GM19328 (cell line): ENCODE measurements around the gene NBEAL2.
A peak's percentile ranks its signal among the peaks of the same experiment; 100 is the strongest.
"Not testable (repeated sequence)": the region's sequence is repeated elsewhere in the genome, so short reads cannot be mapped to it uniquely, and the experiment has no call there.

Experiments
- ATAC-seq: cut with Tn5 transposase; IDR thresholded peaks from one replicate; pipeline ENCODE4 v1.9.1; 2021; ENCODE audit warnings: mild to moderate bottlenecking, moderate library complexity; ENCODE audit not compliant: unreplicated experiment

Gene NBEAL2

GRCh38 chr3:47009225-47010110 lies 30.0 kb downstream of the NBEAL2 start:
- ATAC-seq = peak; percentile 76

- ATAC-seq = no peak
These were observed 30.7 kb downstream of the NBEAL2 start for GRCh38 chr3:47010111-47010712.

DNA sequence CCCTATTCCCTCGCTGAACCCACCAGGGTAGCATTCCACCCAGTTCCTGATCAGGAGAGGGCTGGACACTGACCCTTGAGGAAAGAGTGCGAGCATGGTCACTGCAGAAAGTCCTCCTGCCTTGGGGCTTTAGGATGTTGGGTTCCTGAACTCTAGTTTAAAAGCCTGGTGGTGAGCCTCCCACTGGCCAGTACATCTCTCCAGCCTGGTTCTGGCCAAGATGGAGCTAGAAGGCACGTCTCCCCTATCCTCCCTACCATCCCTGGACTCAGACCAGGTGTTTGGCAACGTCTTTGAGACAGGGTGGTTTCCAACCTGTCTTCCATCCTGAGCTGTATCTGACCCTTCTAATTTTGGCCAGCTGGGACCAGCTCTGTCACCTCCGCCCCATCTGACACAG lies 31.4 kb downstream of the NBEAL2 start:
- no peak for ATAC-seq

DNA sequence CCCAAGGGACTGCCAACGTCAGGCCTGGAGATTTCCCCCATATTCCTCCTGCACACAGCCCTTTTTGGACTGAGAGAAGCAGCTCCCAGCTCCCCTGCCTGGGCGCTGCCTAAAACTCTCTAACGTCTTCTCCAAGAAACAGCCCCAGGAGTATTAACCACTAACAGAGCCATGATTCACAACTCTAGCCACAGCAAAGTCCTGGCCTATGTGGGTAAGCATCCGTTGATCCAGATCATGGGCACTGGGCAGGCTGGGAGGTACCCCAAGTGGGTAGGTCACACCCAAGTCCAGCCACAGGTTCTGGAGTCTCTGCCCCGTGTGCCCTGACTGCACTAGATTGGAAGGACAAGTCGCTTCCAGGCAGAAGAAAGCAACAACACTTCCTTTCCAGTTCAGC lies 31.9 kb downstream of the NBEAL2 start:
- ATAC-seq = no peak

DNA sequence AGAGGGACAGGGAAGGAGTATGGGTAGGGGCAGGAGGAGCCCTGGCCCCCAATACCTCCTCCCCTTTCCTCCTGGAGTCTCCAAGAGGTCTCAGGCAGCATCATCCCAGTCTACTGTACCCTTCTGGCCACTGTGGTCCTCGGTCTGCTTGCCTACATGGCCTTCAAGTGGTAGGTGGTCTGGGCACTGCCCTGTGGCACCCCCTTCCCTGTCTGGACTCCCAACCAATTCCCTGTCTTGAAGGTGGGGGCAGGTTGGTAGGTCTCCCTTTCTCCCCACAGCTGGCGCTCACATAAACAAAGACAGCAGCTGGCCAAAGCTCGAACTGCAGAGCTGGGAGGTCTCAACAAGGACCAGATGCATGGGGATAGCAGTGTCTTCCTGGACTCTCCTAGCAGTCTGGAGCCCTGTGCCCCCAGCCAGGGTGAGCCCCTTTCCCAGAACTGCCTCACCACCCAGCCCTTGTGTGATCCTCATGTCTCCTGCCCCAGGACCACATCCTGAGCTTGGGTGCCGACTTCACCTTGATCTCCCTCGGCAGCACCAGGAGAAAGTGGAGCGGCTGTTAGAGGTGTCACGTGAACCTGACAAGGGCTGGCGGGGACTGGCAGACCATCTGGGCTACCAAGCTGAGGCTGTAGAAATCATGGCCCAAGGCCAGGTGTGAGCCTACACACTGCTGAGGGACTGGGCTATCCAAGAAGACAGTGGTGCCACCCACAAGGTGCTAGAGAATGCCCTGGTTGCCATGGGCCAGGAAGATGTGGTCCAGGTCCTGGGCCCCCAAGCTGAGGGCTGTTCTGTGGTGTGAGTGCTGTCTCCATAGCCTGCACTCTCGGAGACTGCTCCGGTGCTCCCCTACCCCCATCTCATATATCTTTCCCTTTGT lies 33.1 kb downstream of the NBEAL2 start:
- ATAC-seq = no peak

DNA sequence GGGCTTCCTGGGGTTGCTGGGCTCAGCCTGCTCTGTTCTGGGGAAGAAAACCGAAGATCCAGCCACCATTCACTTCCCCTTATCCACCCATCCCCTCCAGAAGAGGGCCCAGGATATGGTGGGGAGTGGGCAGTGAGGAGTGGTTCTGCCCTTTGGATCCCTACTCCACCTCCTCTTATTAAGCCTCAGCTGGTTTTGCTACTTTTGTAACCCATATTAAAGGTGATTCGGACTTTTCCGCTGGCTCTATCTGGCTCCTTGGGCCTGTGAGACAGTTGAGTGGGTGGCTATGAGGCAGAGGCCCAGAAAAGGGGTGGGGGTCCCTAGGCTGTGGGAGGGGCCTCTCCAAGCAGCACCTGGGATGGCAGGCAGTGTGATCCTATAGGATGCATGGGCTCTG lies 33.8 kb downstream of the NBEAL2 start:
- no peak for ATAC-seq

DNA sequence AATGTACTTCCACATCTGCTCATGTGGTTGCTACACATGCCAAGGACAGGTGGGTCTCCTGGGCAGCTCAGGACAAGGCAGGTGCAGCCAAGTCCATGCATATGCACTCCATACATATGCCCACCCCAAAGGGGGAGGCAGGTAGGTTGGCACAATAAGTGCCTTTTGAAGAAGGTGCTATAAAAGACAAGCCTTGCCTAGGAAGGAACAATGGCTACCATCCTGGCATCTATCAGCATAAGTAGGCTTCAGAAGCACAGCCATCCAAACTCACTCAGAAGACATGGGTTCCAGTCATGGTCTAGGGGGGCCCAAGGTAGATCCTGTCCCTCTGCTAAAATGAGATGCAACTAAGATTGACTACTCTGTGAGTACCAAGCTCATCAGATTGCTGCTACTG lies 34.6 kb downstream of the NBEAL2 start:
- ATAC-seq = no peak

DNA sequence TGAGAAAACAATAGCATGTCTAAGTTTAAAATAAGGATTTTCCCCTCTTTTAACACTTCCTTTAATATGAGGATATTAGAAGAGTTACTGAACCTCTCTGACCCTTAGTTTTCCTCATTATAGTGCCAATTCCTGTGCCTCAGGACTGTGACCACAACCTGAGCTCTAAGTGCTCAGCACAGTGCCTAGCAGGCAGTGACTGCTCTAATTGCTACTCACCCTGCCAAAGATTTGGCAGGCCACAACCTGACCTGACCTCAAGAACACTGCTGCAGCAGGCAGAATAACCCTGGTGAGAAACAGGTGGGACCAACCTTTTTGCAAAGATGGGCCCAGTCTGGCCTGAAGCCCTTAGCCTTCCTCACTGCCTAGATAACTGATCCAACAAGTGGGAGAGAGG lies 35.7 kb downstream of the NBEAL2 start:
- no peak for ATAC-seq

GRCh38 chr3:47016086-47016933 lies 36.8 kb downstream of the NBEAL2 start:
- no peak for ATAC-seq

DNA sequence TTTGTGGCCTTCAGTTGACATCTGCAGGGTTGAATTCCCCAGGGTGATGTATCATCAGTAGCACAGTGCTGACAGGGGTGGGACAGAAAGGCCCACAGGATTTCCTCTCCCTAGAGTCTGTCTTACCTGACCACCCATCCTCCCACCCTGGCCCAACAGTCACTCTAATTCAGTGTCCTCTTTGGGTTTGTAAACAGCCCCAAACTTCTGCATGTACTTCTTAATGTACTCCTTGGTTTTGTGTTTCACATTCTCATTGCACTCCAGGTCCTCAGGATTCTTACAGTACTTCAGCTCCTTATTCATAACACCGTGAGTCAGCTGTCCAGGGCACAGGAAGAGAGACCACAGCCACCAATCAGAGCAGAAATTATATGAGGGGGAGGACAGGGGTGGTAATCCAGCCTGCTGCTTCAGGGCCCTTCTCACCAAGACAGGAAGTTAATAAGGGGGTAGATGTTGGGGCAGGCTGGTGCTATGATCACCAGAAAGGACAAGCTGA lies 37.5 kb downstream of the NBEAL2 start:
- no peak for ATAC-seq

GRCh38 chr3:47017504-47018268 lies 38.2 kb downstream of the NBEAL2 start:
- no peak for ATAC-seq

DNA sequence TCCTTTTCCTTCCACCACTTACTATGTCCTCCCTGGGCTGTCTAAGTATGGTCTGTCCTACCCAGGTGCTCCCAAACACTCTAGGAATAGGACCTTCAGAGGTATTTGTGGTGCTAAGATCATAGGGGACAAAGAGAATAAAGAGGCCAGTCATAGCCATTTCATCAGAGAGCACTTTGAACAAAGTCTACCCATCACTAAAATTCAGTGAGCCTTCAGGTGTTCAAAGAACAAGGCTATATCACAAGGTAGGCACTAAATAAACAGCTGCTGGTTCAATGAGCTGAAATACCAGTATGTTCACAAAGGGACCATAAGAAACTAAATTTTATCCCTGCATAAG lies 38.8 kb downstream of the NBEAL2 start:
- ATAC-seq = no peak

DNA sequence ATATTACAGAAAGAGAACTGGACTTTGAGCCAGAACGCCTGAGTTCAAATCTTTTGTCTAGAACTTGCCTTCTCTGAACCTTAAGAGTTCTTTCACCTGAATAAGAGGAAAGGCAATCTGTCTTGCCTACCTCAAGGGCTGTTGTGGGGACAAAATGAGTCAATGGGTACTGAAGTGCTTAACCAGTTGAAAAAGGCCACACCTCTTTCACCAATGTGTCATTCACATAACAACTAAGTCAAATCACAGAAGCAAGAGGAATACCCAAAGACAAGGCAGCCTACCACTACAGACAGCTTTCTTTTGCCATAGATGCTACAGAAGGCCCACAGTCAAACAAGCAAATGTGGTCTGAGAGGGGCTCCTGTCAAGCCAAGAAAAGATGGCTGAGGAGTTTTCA lies 39.7 kb downstream of the NBEAL2 start:
- ATAC-seq = no peak

- no peak for ATAC-seq
These were observed 40.8 kb downstream of the NBEAL2 start for GRCh38 chr3:47020311-47020710.

DNA sequence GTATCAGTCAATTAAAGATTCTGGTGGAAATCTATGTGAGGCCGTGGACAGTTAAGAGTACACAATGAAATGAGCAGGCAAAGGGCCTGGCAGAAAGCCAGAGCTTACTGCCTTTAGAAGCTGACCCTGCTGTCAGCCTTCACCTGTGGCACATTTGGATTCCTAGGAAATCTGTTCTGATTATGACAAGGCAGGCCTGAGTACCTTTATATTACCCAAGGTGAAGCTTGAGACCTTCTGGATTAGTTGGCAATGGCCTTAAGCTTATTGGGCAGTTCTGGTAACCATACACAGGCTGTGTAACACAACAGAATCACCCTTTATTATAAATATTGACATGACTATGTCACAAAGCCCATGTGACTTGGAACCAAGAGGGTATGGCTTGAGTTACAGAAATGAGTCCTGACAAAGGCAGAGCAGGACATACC lies 43.2 kb downstream of the NBEAL2 start:
- ATAC-seq = no peak

DNA sequence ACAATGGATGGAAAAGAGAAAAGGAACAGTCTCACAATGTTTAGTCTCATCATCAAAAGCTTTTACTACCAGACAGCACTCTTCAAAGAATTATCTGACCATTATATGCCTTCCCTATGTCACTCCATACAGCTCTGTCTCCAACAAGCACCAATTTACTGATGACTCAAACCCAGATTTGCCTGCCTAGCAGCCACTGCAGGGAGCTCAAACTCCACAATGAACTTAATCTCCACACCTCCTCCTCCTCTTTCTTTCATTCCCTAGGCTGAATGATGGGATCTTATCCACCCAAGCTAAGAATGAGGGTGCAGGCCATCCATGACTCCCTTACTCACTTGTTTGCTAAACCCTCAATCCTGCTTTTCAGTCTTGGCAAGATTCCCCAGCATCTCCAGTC lies 45.5 kb downstream of the NBEAL2 start:
- ATAC-seq = no peak

DNA sequence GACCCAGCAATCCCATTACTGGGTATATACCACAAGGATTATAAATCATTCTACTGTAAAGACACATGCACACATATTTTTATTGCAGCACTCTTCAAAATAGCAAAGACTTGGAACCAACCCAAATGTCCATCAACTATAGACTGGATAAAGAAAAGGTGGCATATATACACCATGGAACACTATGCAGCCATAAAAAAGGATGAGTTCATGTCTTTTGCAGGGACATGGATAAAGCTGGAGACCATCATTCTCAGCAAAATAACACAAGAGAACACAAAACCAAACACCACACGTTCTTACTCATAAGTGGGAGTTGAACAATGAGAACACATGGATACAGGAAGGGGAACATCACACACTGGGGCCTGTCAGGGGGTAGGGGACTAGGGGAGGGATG lies 47.0 kb downstream of the NBEAL2 start:
- not testable (repeated sequence) for ATAC-seq

- no peak for ATAC-seq
These were observed 48.7 kb downstream of the NBEAL2 start for GRCh38 chr3:47028146-47028545.

DNA sequence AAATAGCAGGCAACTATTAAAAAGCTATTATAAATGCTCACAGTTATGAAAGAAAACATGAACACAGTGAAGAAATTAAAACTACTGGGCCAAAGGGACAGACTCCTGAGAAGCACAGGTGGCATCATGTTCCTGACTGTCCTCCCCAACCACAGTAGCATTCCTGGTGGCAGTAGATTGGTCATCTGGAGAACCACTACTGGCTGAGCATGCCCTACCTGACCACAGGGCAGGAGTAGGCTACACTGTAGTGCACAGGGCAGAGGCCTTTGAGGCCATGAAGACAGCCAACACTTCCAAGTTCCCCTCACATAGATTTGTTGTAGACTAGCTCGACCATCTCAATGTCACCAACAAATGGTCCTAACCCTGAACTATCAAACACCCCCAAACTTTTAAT lies 49.2 kb downstream of the NBEAL2 start:
- no peak for ATAC-seq

GRCh38 chr3:47031041-47031440 lies 51.6 kb downstream of the NBEAL2 start:
- ATAC-seq = not testable (repeated sequence)
